Mucosa of rectum (tissue), 2 donors: ENCODE results near the gene RASSF3.
"Not testable (repeated sequence)": the region's sequence is repeated elsewhere in the genome, so short reads cannot be mapped to it uniquely, and the experiment has no call there.

Source experiments
- H3K27ac ChIP-seq, 2 donors: one replicate each; pipeline ENCODE4 v1.7.0; 2013; ENCODE audit warnings: inconsistent platforms in 2 of 2, low read depth in 2 of 2, low read length in 2 of 2
- H3K27me3 ChIP-seq, 2 donors: one replicate each; pipeline ENCODE4 v1.7.0; 2013; ENCODE audit warnings: low read length in 2 of 2; ENCODE audit not compliant: control insufficient read depth in 2 of 2, insufficient read depth in 2 of 2
- H3K36me3 ChIP-seq, 2 donors: one replicate each; pipeline ENCODE4 v1.7.0; 2013; ENCODE audit warnings: low read length in 2 of 2; ENCODE audit not compliant: control insufficient read depth in 2 of 2, insufficient read depth in 2 of 2
- H3K4me1 ChIP-seq, 2 donors: one replicate each; pipeline ENCODE4 v1.7.0; 2013; ENCODE audit warnings: low read length in 2 of 2, mild to moderate bottlenecking in 1 of 2; ENCODE audit not compliant: control insufficient read depth in 2 of 2, insufficient read depth in 2 of 2
- H3K4me3 ChIP-seq, 2 donors: one replicate each; pipeline ENCODE4 v1.7.0; 2013; ENCODE audit warnings: low read length in 2 of 2
- H3K9ac ChIP-seq, 2 donors: one replicate each; pipeline ENCODE4 v1.7.0; 2013; ENCODE audit warnings: low read length in 2 of 2, low read depth in 1 of 2, mild to moderate bottlenecking in 1 of 2
- H3K9me3 ChIP-seq, 2 donors: one replicate each; pipeline ENCODE4 v1.7.0; 2013; ENCODE audit warnings: low read length in 2 of 2; ENCODE audit not compliant: control insufficient read depth in 2 of 2
- donor health status: healthy.
- donor health status: Normal muscosa, but diverticular disease.

The RASSF3 gene

DNA sequence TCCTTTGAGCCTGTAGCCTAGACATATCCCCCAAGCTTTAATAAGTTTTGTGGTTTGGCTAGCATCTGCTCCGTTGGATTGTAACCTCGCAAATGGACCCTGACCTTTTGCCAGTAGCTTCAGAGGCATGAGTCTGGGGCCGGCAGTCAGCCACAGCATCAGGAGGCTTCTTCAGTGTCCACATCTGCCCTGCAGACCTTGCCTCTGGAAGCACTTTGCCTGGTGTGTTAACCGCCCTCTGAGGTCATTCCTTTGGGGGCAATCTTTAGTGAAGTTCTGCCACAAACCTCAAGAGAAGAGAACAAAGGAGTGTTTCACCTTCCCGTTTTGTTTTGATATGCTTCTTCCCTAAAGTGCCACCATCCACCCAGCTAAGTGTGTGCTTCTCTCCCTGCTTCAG, 77.5 kb downstream of the RASSF3 start:
- no peak overlapping the region for H3K4me3 ChIP-seq
- peaks cover 6% of the 10 kb centered on the region in 2 donors for H3K4me1 ChIP-seq
- H3K27me3 ChIP-seq, result no peaks in the 10 kb centered on the region
- H3K9ac ChIP-seq, result peak overlapping the region in 1 of 2 donors; percentile 5
- peaks cover 17% of the 10 kb centered on the region in 2 donors for H3K36me3 ChIP-seq
- H3K9me3 ChIP-seq, result no peaks in the 10 kb centered on the region
- peak overlapping the region; percentile 21 to 50 for H3K27ac ChIP-seq

DNA sequence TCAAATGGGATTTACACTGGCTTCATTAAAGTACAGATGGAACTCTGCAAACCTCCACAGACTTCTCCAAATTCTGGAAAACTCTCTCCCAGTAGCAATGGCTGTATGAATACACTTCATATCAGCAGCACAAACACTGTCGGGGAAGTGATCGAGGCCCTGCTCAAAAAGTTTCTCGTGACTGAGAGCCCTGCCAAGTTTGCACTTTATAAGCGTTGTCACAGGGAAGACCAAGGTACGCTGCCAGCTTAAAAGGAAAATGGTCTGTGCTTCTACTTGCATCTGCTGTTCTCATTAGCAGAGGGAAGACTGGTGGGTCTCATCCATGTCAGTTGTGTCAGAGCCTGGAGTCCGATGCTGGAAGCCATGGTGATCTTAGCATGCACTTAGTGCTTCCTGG, 77.9 kb downstream of the RASSF3 start:
- peaks cover 2 to 3% of the 10 kb centered on the region in 2 donors for H3K4me1 ChIP-seq
- no peak overlapping the region for H3K9ac ChIP-seq
- no peaks in the 10 kb centered on the region for H3K27me3 ChIP-seq
- H3K9me3 ChIP-seq, result no peaks in the 10 kb centered on the region
- peaks cover 17% of the 10 kb centered on the region in 2 donors for H3K36me3 ChIP-seq
- H3K27ac ChIP-seq, result peak overlapping the region in 1 of 2 donors; percentile 21
- H3K4me3 ChIP-seq, result no peak overlapping the region

DNA sequence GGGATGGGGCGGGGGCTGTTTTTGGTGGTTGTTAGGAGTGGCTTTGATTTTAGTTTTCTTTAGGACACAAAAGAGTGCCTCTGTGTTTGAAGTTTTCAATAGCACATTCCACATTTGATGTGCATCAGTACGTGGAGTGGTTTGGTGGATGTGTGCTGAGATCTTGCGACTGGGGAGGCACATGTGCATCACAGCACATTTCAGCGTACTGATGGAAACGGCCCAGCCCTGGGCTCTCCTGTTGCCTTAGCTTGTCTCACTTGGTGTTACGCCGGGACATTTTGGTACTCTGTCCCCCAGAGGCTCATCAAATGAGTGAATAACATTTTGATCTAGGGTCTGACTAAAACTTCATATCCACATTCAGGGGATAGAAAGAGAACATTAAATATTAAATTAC, 78.4 kb downstream of the RASSF3 start:
- no peaks in the 10 kb centered on the region for H3K9me3 ChIP-seq
- peaks cover 0 to 2% of the 10 kb centered on the region in 2 donors for H3K4me1 ChIP-seq
- H3K27me3 ChIP-seq, result no peaks in the 10 kb centered on the region
- H3K27ac ChIP-seq, result no peak overlapping the region
- peaks cover 17% of the 10 kb centered on the region in 2 donors for H3K36me3 ChIP-seq
- H3K4me3 ChIP-seq, result no peak overlapping the region
- H3K9ac ChIP-seq, result no peak overlapping the region

DNA sequence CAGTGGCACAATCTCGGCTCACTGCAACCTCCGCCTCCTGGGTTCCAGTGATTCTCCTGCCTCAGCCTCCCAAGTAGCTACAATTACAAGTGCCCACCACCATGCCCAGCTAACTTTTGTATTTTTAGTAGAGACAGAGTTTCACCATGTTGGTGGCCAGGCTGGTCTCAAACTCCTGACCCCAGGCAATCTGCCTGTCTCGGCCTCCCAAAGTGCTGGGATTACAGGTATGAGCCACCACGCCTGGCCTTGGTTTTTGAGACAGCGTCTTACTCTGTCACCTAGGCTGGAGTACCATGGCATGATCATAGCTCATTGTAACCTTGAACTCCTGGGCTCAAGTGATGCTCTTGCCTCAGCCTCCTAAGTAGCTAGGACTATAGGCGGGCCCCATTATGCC, 79.9 kb downstream of the RASSF3 start:
- peaks cover 24 to 25% of the 10 kb centered on the region in 2 donors for H3K36me3 ChIP-seq
- H3K27me3 ChIP-seq, H3K27ac ChIP-seq, H3K9ac ChIP-seq, H3K4me1 ChIP-seq, H3K9me3 ChIP-seq, H3K4me3 ChIP-seq: not testable (repeated sequence)

DNA sequence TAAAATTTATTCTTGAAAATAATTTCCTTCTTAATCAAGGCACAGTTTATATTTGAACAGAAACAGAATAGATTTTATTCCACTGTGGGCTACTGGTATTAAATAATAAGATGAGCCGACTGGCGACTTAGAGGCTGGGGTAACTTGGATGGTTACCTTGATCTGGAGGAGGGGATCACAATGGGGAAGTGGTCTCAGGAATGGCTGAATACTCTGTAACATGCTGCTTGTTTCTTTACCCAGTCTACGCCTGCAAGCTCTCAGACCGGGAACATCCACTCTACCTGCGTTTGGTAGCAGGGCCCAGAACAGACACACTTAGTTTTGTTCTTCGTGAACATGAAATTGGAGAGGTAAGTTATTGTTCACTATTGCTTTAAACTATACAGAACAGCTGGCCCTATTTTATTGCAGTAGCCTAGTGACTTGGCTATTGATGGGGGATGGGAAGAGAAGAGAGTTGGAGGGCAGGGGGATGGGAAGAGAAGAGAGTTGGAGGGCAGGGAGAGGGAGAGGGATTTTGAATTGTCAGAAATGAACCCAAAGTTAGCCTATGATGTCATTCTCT, 81.0 kb downstream of the RASSF3 start:
- Histone ChIP-seq H3K36me3 (peaks cover 19 to 24% of the 10 kb centered on the region in 2 donors), H3K4me1 (peaks cover 0 to 3% of the 10 kb centered on the region in 2 donors), H3K27me3 (no peaks in the 10 kb centered on the region), H3K9me3 (no peaks in the 10 kb centered on the region), H3K27ac (no peak overlapping the region), H3K9ac (no peak overlapping the region), H3K4me3 (no peak overlapping the region)

DNA sequence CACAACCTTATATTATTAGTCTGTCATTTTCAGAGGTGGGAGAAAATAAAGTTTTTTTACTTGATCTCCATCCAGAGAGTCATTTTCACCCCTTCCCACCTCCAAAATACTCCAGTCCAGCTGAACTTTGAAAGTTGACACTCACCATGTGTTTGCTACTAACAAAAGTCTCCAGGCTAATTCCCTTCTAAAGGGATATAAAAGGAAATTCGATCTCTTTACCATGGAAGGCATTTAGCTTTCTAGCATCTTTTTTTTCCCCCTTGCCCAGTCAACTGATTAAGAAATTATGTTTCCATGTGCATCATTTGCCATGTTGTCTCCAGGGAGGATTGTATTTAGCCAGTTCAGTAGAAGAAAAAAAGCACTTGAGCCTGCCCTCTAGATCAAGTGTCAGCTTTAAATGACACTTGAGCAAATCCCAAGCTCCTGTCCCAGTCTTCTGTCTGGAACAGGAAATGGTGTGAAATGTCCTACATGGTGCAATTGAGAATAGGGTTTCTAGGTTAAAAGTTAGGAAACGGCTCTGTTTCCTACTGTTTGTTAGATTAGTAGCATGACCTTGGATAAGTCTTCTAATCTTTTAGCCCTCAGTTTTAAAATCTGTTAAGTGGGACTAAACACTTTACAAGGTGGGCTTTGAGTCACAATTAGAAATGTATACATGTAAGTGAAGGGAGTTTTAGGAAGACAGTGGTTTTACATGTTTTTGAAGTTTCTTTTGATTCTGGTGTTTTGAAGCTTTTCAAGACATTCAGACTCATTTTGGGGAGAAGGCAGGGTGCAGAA, 81.7 kb downstream of the RASSF3 start:
- no peak overlapping the region for H3K27ac ChIP-seq
- H3K36me3 ChIP-seq, result peaks cover 19 to 25% of the 10 kb centered on the region in 2 donors
- peaks cover 0 to 4% of the 10 kb centered on the region in 2 donors for H3K4me1 ChIP-seq

DNA sequence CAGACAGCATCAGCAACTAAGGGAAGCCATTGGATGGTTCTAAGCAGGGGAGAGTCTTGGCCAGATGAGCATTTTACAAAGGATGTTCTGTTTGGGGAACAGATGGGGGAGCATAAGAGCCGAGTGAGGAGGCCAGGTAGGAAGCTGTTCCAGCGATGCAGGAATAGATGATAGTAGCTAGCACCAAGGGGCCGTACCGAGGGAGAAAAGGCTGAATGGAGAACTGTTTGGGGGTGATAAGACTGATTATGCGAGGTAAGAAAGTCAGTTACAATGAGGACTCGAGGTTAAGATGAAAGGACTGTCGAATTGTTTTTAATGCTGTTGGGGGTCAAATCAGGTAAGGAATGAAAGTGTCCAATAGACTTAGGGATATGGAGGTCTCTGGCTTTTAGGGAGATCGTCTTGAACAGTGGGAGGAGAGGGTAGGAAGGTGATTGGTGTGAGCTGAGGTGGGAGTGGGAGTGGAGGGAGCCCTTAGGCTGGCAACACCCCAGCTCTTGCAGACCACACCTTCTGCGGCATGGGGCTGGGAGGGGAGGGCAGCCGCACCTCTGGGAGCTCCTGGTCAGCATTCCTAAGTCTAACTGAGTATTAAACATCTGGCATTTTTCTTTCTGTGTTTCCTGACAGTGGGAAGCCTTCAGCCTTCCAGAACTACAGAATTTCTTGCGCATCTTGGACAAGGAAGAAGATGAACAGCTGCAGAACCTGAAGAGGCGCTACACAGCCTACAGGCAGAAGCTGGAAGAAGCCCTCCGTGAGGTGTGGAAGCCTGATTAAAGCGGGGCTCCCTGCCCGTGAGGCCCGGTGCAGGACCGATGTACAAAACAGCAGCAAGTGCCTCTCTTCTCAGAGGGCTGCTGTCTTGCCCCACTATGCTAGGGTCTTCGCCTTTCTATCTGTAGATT, 84.1 kb downstream of the RASSF3 start:
- H3K27ac ChIP-seq, result no peak overlapping the region
- H3K4me1 ChIP-seq, result peaks cover 0 to 4% of the 10 kb centered on the region in 2 donors
- H3K36me3 ChIP-seq, result peaks cover 7 to 18% of the 10 kb centered on the region in 2 donors
- no peaks in the 10 kb centered on the region for H3K9me3 ChIP-seq
- H3K4me3 ChIP-seq, result no peak overlapping the region
- H3K9ac ChIP-seq, result no peak overlapping the region
- no peaks in the 10 kb centered on the region for H3K27me3 ChIP-seq

More for the DNA sequence above, 81.7 kb downstream of the RASSF3 start:
- H3K4me3 ChIP-seq, result no peak overlapping the region
- no peak overlapping the region for H3K9ac ChIP-seq
- no peaks in the 10 kb centered on the region for H3K27me3 ChIP-seq
- H3K9me3 ChIP-seq, result no peaks in the 10 kb centered on the region

DNA sequence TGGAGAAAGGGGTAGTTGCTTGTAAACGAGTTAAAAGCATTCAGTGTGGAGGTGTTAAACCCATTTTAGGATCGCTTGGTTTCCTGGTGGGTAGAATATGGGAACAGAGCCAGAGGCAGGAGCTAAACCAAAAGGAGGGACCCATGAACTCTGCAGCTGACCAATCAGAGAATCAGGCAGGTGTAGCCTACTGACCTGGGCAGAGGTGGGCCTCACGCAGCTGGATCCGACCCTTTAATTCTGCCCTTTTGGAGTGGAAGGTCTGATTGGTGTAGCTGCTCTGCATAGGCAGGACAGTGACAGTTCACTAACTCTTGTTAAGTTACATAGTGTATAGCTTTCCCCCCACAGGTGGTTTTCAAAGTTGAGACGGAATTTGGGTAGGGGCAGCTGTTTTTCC, 85.3 kb downstream of the RASSF3 start:
- Histone ChIP-seq H3K27me3 (no peaks in the 10 kb centered on the region), H3K9me3 (no peaks in the 10 kb centered on the region), H3K4me1 (peaks cover 0 to 4% of the 10 kb centered on the region in 2 donors), H3K27ac (no peak overlapping the region), H3K36me3 (peaks cover 7 to 18% of the 10 kb centered on the region in 2 donors), H3K4me3 (no peak overlapping the region), H3K9ac (no peak overlapping the region)

DNA sequence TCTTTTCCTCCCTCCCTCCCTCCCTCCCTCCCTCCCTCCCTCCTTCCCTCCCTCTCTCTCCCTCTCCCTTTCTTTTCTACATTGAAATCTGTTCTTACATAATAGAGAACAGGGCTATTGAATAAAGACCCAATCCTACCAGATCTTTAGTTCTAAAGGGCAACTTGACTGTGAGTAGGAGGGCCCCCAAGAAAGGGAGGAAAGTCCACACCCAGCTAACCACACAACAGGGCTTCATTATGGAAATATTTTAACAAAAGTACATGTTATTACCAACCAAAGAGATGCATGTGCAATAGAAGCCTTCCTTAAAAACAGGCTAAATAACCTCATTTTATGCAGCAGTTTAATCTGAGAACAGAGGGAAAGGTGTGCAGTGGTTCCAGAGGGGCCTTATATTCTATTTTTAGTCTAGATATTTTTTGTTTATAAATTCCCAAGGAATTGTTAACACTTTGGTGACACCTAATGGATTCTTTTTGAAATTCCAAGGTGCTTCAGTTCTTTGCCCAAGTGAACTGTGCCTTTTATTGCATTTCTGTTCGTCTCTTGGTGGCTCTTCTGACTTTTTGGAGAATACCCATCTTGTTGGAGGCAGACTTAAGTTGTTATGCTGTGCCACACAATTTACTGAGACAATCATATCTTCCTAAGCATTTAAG, 85.9 kb downstream of the RASSF3 start:
- Histone ChIP-seq H3K4me1 (peaks cover 0 to 4% of the 10 kb centered on the region in 2 donors), H3K27ac (no peak overlapping the region), H3K4me3 (no peak overlapping the region), H3K9me3 (no peaks in the 10 kb centered on the region), H3K9ac (no peak overlapping the region), H3K27me3 (no peaks in the 10 kb centered on the region), H3K36me3 (peaks cover 9 to 18% of the 10 kb centered on the region in 2 donors)
